Activated effector memory CD4-positive, alpha-beta T cell treated with Interleukin-2 at 50 U/mL for 16 hours (primary cell): Measurements from ENCODE around the gene MTMR6.

Source experiments
- DNase-seq: peaks from one replicate; pipeline ENCODE4 v3.0.0-alpha.2; 2020

MTMR6 gene

DNA sequence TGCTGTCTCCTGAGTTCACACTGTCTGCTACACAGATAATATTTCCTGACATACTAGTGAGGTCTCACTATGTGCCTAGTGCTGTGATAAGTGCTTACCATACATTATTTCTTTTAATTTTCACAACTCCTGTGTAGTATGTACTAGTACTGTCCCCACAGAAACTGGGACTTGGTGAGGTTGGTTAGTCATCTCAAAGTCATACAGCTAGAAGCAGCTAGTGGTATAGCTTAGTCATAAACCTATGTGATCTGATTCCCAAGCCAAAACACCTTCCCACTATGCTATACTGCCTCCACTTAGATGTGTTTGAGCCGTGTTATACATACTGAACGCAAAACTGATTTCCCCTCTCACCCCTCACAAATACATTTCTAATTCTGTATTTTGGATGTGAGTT, 10.5 kb downstream of the MTMR6 start:
- no peak for DNase-seq

DNA sequence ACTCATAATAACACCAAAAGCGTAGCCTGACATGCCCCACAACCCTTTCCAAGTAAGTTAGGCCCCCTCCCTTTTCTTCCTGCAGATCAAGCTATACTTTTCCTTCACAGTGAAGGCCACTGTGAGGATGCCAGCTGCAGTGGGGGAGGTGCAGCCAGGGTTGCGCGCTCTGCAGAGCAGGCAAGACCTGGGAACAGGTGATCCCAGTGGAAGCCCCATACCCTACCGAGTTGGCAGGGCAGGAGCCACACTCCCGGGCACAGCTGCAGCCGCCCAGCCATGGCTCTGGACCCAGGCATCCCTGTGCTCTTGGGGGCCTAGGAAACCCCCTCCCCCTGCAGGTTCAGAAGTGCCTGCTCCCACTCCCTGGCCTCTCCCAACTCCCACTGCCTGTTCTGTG, 18.7 kb downstream of the MTMR6 start:
- DNase-seq = no peak

DNA sequence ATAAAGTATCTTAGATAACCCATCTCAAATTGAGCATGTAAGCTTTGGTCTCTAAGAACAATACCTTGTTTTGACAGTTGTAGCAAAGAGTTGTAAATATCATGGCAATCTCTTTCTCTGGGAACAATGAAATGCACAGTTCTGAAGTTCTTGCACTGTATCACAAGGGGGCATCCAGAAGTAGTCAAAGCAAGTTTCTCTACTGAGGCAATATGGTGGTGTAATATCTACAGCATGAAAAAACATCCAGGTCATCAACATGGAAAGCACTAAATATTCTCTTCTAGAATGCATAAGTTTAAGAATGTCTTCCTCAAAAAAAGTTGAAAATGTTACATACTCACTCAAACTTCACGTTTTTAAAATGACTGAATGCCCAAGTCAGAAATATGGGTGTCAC, 19.6 kb downstream of the MTMR6 start:
- no peak for DNase-seq

DNA sequence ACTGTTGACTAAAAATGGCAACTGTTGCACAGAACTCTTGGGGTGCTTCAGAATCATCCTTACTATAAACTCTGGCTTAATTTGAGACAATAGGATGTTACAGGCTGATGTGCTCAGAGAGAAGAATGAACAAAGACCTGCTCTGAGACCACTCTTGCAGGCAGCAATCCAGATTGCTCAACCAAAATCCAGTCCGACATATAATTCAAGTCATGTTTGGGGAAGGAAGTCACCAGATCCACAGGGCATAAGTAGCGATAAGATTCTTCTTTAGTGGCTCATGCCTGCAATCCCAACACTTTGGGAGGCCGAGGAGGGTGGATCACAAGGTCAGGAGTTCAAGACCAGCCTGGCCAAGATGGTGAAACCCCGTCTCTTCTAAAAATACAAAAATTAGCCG, 20.6 kb downstream of the MTMR6 start:
- no peak for DNase-seq

DNA sequence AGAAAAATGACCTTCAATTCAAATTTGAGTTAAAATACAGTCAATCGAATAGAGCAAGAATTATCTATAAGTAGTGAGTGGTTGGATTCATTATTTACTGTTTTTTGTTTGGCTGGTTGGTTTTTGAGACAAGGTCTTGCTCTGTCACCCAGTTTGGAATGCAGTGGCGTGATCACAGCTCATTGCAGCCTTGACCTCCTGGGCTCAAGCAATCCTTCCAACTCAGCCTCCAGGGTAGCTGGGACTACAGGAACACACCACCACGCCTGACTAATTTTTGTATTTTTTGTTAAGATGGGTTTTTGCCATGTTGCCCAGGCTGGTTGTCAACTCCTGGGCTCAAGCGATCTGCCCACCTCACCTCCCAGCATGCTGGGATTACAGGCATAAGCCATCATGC, 25.0 kb downstream of the MTMR6 start:
- DNase-seq = no peak

DNA sequence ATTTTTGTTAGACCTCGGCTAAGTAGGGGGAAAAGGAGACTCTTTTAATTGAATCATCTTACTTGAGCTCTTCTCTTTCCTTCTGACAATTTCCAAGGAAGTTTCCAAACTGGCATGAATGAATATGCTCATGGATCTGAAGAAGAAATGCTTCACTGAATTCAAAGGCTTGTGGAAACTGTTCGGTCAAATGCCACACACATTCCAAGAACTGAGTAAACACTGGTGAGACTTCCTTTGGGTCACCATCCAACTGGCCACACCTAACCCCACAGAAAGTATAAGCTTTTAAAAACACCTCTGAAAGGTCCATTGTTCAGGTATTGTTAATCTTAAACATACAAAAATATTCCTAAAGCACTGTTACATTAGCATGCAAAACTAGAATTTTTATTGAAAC, 33.6 kb downstream of the MTMR6 start:
- DNase-seq = no peak

DNA sequence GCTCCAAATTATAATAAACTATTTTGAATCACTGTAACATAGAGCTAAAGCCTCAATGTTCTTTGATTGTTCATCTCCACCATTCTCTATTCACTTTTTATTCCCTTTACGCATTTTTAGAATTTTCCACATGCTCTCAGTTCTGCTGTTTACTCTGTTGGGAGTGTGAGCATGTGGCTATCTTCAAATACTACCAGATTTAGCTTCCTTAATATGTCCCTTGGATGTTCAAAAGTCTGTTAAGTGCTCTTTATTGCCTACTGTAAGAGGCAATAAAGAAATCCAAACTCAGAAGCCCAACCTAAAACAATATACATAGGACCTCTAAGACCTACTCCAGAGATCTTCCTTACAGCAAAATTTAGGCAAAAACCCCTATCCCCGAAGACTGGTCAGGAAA, 34.5 kb downstream of the MTMR6 start:
- no peak for DNase-seq

DNA sequence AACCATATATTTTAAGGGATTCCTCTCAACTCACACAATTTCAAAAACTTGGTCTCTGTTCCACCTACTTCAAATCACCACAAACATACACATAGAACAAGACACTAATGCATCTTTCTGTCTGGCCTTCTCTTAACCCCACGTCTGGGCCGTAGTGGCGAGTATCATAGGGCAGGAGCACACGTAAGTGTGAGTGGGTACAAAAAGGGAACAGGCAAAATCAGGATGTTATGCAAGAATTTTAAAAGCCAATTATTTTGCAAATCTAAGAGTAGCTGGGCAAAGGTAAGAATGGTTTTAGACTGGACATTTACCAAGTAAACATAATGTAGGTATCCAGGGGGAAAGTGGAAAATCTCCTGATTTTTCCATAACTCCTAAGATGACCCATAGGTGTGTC, 35.1 kb downstream of the MTMR6 start:
- DNase-seq = no peak

DNA sequence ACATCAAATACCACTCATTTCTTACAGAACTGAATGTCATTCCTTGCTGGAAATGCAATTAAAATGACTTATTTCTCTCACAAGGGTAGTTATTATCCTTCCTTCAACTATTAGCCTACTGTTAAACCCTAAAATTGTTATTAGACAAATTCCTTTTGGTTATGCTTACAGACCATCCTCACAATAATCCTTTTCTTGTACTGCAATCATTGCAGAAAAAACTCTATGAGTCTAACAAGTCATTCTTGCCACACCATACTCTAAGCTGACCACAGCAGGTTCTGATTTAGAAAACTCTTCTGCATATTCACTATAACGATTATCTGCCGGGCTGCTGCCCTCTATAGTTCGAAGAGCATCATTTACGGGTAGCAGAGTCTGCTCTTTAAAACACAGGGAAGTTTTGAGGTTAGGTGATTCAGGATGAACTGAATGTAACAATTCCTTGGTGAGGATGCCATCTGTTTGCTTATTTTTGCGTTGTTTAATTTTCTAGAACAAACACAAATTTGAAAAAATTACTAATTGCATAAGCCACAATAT, 38.2 kb downstream of the MTMR6 start:
- DNase-seq = no peak

DNA sequence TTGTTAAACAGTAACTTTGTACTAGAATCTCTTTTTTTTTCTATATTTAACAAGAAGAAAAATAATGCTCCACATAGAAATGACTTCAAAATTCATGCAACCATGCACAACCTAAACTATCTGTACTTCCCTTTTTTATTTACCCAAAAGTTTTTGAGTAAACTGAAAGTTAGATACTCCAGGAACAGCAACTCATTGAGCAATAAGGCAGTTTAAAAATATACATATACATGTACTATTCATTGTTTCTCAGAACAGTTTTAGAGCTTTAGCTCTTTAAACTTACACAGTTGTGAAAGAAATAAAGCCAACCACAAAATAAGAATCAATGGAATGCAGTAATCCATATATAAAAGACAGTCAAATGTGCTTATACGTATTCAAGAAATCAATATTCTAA, 39.2 kb downstream of the MTMR6 start:
- no peak for DNase-seq

DNA sequence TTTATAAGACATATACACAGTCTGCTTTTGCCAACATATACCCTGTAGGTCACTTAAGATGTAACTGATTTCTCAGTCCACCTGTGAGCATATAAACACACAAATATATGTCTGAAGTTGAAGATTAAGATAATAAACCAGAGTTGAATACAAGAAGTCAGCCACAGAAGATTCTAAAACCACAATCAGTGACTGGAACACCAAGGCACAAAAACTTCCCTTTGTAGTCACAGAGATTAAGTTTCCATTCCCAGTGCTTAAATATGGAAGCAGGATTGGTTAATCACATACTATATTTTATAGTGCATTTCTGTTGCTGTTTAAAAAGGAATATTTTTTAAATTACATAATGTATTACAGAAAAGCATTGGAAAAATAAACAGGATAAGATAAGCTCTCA, 39.9 kb downstream of the MTMR6 start:
- DNase-seq = no peak

DNA sequence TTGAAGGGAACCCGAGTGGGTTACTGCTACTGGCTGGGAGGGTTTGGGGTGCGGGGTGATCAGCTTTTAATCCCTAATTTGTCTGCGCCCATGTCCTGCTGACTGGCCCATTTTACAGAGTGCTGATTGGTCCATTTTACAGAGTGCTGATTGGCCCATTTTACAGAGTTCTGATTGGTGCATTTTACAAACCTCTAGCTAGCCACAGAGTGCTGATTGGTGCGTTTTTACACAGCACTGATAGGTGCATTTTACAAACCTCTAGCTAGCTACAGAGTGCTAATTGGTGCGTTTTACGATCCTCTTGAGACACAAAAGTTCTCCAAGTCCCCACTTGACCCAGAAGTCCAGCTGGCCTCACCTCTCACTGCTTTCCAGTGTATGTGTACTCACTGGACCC, 43.2 kb downstream of the MTMR6 start:
- DNase-seq = no peak

DNA sequence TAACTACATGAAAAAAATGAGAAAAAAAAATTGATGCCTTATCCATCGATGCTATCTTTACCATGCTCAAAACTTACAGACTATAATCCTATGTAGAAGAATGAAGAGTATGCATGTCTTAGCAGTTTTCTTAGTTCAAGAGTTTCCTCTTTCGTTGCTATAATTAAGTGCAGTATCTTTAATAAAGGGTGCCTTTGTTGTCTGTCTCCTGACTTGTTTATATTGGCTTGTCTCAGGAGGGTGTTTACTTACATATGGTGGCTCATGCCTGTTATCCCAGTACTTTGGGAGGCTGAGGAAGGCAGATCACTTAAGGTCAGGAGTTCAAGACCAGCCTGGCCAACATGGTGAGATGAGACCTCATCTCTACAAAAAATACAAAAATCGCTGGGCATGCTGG, 44.3 kb downstream of the MTMR6 start:
- DNase-seq = no peak

DNA sequence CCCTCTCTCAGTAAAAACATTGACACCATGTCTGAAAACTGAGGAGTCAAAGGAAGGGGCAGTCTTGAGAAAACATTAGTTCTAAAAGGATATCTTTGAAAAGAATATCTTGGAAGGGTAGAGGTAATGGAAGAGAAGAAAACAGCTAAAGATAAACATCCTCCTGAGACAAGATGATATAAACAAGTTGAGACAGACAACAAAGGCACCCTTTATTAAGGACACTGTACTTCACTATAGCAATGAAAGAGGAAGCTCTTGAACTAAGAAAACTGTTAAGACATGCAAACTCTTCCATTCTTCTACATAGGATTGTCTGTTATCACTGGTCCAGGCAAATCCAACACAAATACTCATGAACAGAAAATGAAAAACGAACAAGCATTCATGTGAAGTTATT, 46.3 kb downstream of the MTMR6 start:
- no peak for DNase-seq

DNA sequence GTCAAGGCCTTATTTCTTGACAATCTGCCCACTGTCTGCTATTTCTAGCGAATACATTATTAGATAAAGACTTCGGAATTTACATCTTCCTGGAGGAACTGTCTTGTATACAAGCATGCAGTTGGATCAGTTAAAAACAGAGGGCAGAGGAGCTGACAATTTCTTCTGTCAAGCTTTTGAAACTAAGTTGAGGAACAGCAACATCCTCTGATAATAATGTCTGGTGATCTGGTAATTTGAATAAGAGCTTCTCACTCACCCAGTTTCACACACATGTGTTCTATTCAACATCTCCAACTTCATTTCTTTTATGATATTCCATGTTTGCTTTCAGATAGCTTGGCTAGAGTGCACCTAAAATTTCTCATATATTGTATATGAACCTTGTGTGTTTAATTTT, 50.2 kb downstream of the MTMR6 start:
- DNase-seq = no peak

DNA sequence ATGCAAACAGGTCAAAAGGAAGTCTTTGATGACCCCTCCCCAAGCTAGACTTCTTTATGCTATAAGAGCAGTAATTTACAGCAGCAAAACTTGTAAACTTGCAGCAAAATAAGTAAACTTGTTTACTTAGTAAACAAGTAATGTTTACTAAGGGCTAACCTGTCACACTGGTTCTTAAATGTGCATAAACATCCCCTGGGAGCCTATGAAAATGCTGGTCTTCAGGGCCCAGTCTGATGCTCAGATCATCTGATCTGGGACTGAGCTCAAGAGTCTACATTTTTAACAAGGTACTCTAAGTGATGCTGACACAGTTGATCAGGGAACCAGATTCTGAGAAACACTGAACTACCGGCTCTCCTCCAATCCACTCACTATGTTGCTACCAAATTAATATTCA, 53.4 kb downstream of the MTMR6 start:
- no peak for DNase-seq

DNA sequence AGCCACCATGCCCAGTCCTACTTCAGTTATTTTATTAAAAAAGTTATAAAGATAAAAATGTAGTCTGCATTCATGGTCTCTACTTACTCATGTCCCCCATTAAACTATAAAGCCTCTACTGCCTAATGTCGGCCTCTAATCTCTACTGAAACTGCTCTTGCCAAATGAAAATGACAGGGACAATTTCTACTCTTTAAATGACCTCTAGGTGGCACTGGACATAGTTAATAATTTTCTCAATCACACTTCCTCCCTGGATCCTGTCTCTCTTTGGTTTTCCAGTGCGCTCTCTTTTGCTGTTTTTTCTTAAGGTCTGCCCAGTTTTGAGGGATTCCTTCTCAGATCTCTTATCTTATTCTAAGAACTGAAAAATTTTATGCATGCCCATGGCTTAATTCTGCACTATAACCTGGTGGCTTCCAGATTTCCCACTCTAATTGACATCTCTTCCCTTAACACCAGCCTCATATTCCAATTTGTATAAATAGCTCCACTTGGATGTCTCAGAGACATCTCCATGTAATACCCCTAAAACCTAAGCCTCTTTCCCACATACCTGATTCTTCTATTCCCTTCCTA, 54.3 kb downstream of the MTMR6 start:
- no peak for DNase-seq

DNA sequence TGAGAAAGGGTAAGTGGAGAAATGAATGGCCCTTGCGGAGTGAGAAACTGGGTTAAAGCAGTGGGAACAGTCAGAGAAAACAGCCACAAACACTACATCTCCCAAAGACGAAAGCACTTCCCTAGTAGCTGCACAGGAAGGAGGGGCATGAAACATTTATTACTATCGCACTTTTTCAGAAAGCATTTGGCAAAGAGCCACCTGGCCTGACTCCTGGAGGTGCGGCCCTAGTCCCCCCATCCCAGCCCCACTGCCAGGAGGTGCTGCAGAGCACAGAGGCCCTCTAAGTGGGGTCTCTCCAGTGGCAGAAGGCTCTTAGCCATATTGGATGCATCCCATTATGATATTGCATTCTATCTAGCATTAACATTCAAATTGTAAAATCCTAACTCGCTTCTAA, 55.8 kb downstream of the MTMR6 start:
- no peak for DNase-seq

DNA sequence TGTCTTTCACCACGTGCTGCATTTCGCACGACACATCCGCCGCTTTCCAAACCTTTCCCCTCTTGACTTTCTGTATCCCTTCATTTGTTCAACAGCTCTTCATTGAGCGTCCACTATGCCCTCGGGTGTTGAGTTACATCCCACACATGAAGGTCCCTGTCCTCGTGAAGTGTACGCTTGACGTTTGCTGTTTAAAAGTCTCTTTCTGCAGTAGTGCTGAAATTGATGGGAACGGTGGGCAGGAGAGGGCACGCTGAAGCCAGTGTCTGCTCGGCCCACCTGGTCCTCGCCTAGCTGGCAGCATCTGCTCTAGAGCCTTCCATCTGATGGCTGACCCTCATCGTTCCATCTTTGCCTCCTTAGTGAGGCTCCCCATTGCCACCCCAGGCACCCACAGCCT, 59.6 kb downstream of the MTMR6 start:
- DNase-seq = no peak

DNA sequence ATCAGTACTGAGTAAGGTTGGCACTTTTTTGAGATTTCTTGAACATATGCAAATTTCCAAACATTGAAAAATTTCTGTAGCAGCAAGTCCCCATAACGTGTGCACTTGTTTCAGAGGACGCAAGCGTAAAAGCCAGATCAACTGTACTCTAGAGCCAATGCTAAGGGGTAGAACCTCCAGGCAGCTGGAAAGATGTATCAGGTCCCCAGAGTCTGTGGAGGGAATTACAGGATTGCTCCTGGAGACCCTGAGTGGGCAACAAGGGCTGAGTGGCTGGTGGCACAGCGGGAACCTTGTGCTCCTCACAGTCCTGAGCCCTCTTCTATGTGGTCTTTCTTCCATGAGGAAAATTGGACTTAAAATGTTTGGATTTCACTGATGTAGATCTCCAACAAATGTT, 61.3 kb downstream of the MTMR6 start:
- no peak for DNase-seq

DNA sequence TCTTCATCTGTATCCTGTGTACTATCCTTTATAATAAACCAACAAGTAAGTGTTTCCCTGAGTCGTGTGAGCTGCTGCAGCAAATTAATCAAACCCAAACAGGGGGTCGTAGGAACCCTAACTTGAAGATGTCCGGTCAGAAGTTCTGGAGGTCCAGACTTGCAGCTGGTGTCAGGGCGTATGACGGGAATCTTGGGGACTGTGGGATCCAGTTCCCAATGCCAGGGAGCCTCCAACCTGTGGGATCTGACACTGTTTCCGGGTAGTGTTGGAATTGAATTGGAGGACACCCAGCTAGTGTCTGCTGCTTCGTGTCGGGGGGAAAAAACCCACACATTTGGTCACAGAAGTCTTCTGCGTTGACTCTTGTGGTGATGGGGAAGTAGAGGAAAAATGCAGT, 63.1 kb downstream of the MTMR6 start:
- no peak for DNase-seq

DNA sequence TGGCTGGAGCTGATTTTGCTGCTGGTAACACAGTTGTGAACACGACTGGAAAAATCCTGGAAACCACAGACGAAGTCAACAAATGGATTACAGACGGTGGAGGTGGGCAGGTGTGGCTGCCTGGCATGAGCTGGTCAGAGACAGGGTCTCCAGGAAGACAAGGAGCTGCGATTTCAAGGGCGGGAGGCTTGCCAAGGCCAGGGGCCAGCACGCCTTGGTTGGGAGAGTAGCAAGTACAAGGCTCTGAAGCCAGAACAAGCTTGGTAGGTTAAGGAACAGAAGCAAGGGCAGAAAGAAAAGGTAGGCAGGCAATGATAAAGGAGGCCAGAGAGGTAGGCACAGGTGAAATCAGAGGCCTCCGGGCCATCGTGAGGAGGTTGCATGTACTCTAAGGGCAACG, 64.5 kb downstream of the MTMR6 start:
- DNase-seq = no peak

DNA sequence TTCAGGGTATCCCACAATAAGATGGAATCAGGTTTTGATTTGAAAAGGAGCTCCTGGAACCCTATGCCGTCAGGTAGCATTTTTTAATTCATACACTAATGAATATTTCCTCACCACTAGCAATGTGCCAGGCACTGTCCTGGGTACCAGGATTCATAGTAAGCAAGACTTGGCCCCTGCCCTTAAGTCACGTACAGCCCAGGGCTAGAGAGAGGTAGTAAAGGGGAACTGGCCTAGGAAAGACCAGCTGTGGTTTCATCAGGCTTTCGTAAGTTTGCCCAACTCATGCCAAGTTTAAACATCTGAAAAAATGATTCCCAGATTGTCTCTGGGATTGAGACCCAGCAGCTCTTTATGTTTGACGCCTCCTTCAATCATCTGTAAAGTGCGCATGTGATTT, 69.3 kb downstream of the MTMR6 start:
- DNase-seq = no peak

DNA sequence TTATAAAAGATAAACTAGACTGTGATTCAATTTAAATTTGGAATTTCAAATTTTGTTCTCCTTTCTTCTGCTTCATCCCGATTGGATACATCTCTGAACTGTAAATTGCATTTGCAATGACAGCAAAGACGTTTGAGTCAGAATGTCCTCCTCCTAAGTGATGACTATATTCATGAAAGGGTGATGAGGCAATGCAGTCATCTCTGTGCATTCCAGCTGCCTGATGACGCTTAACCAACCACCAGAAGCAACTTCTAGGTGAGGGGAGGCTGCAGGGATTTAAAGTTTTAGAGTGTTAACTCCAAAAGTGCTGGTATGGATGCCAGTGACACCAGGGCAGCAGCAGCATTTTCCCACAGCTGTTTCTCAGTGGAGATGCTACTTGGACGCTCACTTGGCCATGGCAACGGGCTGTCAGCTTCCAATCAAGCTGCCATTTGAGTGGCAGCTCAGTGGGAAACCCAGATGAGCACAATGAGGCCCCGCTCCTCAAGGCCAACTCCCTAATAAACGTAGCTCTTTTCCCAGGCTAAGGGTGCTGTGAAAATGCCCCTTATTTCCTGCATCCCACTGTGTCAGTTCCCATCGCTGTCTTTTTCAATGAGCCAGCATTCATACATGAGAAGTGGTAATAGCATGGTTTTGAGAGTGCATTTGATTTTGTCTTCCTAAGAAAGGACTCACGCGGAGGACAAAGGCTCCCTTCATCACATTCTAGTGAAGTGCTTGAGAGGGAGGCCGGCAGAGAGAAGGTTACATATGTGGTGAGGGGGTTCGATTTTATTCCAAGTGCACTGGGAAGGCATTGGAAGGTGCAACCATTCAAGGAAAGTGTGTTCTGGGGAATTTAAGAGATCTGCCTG, 70.0 kb downstream of the MTMR6 start:
- no peak for DNase-seq

DNA sequence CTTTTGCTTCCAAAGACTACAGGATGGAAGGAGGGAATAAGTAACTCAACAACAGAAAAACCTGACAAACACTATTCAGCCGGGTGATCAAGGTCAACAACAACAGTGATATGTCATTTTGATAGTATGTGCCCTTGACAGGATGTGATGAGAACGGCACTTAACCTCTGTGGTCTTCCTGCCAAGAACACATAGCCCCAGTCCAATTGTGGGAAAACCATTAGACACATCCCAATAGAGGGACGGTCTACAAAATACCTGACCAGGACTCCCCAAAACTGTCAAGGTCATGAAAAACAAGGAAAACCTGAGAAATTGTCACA, 72.1 kb downstream of the MTMR6 start:
- DNase-seq = no peak
